Measurements from ENCODE around the gene ADI1.

DNA sequence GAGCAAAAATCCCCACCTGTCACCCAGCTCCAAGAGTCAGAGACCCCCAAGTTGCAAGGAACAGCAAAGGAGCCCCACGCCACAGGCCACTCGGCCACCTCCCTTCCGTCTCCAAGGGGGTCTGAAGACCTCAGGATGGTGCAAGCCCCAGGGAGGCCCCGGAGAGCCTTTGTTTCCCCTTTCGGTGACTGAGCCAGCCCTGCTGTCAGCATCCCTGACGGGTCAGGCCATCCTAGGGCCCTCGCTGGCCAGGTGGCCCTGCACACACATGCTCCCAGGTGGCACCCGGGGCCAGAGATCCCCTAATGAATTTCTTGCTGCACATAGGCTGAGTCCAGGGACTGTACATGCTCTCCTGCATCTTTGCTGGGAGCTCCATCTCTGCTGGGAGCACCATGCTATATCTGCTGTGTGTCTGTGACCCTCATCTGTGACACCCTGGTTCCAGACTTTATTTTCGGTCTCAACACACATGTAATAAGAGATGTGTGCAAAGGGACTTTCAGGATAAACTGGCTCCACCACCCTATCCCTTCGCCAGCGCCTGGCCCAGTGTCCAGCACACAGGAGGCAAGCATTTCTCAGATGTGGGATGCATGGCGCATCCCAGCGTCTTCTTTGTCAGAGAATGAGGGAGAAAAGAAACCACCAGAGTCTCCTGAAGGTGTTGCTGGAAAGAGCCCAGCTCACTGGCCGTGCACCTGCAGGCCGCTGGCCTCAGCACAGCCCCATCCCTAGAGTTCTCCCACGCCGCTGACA, 27.4 kb downstream of the ADI1 start:
- no peak for TF ChIP-seq TARDBP (IDR thresholded peaks at IDR 0.05)
- no peak for TF ChIP-seq ELF4 (IDR thresholded peaks at IDR 0.05)
- TF ChIP-seq FOXM1 (IDR thresholded peaks at IDR 0.05; ENCODE audit: borderline replicate concordance) = no peak
- TF ChIP-seq, protein P1, sequence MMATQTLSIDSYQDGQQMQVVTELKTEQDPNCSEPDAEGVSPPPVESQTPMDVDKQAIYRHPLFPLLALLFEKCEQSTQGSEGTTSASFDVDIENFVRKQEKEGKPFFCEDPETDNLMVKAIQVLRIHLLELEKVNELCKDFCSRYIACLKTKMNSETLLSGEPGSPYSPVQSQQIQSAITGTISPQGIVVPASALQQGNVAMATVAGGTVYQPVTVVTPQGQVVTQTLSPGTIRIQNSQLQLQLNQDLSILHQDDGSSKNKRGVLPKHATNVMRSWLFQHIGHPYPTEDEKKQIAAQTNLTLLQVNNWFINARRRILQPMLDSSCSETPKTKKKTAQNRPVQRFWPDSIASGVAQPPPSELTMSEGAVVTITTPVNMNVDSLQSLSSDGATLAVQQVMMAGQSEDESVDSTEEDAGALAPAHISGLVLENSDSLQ (IDR thresholded peaks at IDR 0.05) = no peak
- TF ChIP-seq FOXK2 (IDR thresholded peaks at IDR 0.05) = no peak
- TF ChIP-seq SUZ12 (IDR thresholded peaks at IDR 0.05) = no peak
- TF ChIP-seq SP1 (IDR thresholded peaks at IDR 0.05) = no peak
- TF ChIP-seq HDGF (IDR thresholded peaks at IDR 0.05; ENCODE audit: borderline replicate concordance) = no peak
- no peak for TF ChIP-seq NFRKB (IDR thresholded peaks at IDR 0.05)
